ENCODE results near the gene TTYH3.

TTYH3 gene

DNA sequence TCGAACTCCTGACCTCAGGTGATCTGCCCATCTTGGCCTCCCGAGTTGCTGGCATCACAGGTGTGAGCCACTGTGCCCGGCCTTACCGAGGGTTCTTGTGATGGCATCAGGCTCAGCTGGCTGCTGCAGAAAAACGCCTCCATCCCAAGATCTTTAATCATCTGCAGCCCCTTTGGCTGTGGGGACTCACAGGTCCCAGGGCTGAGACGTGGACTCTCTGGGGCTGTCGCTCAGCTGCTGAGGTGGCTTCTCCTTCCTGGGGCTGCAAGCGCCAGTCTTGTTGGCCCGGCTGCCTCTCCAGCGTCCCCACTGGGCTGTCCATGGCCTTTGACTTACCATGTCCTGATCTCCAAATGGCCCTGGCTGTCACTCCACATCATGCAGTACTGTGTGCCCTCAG, 76.3 kb downstream of the TTYH3 start:
- Histone ChIP-seq H2BK120ac (ENCODE audit: low read depth, low read length) (no peak overlapping the region), H2BK15ac (ENCODE audit: low read length) (no peak overlapping the region), H3K27me3 (ENCODE audit: control insufficient read depth in 3 of 3, insufficient read depth in 3 of 3, low read depth in 1 of 3, low read length in 3 of 3) (peaks cover 0 to 2% (median 0%) of the 10 kb centered on the region in 3 experiments), H2BK12ac (ENCODE audit: low read length) (peak overlapping the region; percentile 91), H4K91ac (ENCODE audit: low read depth, low read length, poor library complexity) (peak overlapping the region; percentile 24), H3K18ac (ENCODE audit: low read length) (peak overlapping the region; percentile 70), H3K27ac (replicated peaks; ENCODE audit: low read length) (no peak overlapping the region), H2BK5ac (ENCODE audit: low read length) (no peak overlapping the region), H3K4me3 (ENCODE audit: low read length in 2 of 2) (no peak overlapping the region), H3K4me2 (ENCODE audit: insufficient read depth, low read length, poor library complexity, severe bottlenecking) (no peak overlapping the region), H3K9me3 (replicated peaks in 1 of 2; ENCODE audit: control insufficient read depth in 2 of 2, insufficient read depth in 1 of 2, low read depth in 1 of 2, low read length in 2 of 2) (peaks cover 0 to 5% of the 10 kb centered on the region in 2 donors), H3K4me1 (ENCODE audit: control insufficient read depth in 2 of 2, insufficient read depth in 1 of 2, low read depth in 1 of 2, low read length in 2 of 2) (peaks cover 8 to 16% of the 10 kb centered on the region in 2 donors), H3K14ac (ENCODE audit: low read length) (peak overlapping the region; percentile 43), H3K4ac (ENCODE audit: low read length) (peak overlapping the region; percentile 67), H2AFZ (ENCODE audit: low read length) (no peak overlapping the region), H3K79me1 (ENCODE audit: low read depth, low read length) (no peaks in the 10 kb centered on the region), H4K8ac (ENCODE audit: low read depth, low read length) (no peak overlapping the region), H3K9ac (ENCODE audit: low read depth, low read length, poor library complexity) (peak overlapping the region; percentile 16), H2AK5ac (ENCODE audit: low read depth, low read length) (peak overlapping the region; percentile 48), H3K23ac (ENCODE audit: low read depth, low read length, poor library complexity) (peak overlapping the region; percentile 94), H3K36me3 (replicated peaks in 1 of 2; ENCODE audit: control insufficient read depth in 2 of 2, insufficient read depth in 2 of 2, low read length in 2 of 2) (peaks cover 0 to 7% of the 10 kb centered on the region in 2 donors)
- DNase-seq (ENCODE audit: low spot score): no peak
- WGBS, 2 donors (ENCODE audit: extremely low coverage in 2 of 2, insufficient read length in 2 of 2, insufficient replicate concordance in 1 of 2): no CpG with 5 or more reads among the region's 10 CpGs

DNA sequence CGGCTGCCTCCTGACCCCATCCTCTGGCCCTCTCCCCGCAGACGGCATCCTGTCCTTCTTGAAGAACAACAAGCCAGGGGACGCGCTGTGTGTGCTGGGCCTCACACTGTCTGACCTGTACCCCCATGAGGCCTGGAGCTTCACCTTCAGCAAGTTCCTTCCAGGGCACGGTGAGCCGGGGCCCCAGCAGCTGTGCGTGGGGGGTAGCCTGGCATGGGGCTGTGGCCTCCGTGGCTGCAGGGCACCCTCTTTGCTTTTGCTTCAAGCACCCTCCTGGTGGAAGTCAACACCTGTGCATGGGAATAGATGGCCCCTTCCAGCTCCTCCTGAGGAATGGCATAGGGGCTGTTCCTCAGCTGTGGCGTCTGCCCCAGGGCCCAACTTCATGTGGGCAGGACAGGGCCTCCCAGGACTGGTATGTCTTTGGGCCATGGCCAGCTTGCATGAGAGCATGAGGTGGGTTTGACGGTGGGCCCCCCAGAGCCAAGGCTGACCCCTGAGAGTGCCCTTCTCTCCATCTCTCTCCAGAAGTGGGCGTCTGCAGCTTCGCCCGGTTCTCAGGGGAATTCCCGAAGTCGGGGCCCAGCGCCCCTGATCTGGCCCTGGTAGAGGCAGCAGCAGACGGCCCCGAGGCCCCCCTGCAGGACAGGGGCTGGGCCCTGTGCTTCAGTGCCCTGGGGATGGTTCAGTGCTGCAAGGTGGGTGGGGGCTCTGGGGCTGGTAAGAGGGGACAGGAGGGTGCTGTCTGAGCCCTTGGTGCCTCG, 76.9 kb downstream of the TTYH3 start:
- Histone ChIP-seq H4K91ac (ENCODE audit: low read depth, low read length, poor library complexity) (peak overlapping the region; percentile 24), H2BK15ac (ENCODE audit: low read length) (peak overlapping the region; percentile 8), H3K36me3 (replicated peaks in 1 of 2; ENCODE audit: control insufficient read depth in 2 of 2, insufficient read depth in 2 of 2, low read length in 2 of 2) (peaks cover 0 to 7% of the 10 kb centered on the region in 2 donors), H2AK5ac (ENCODE audit: low read depth, low read length) (peak overlapping the region; percentile 48), H4K8ac (ENCODE audit: low read depth, low read length) (peak overlapping the region; percentile 49), H3K27ac (replicated peaks; ENCODE audit: low read length) (no peak overlapping the region), H3K9me3 (replicated peaks in 1 of 2; ENCODE audit: control insufficient read depth in 2 of 2, insufficient read depth in 1 of 2, low read depth in 1 of 2, low read length in 2 of 2) (peaks cover 0 to 5% of the 10 kb centered on the region in 2 donors), H2BK12ac (ENCODE audit: low read length) (peak overlapping the region; percentile 91), H3K23ac (ENCODE audit: low read depth, low read length, poor library complexity) (peak overlapping the region; percentile 94), H3K79me1 (ENCODE audit: low read depth, low read length) (no peaks in the 10 kb centered on the region), H3K27me3 (ENCODE audit: control insufficient read depth in 3 of 3, insufficient read depth in 3 of 3, low read depth in 1 of 3, low read length in 3 of 3) (peaks cover 0 to 2% (median 0%) of the 10 kb centered on the region in 3 experiments), H3K4me1 (ENCODE audit: control insufficient read depth in 2 of 2, insufficient read depth in 1 of 2, low read depth in 1 of 2, low read length in 2 of 2) (peaks cover 10 to 21% of the 10 kb centered on the region in 2 donors), H3K4me2 (ENCODE audit: insufficient read depth, low read length, poor library complexity, severe bottlenecking) (no peak overlapping the region), H3K4ac (ENCODE audit: low read length) (peak overlapping the region; percentile 67), H3K4me3 (ENCODE audit: low read length in 2 of 2) (no peak overlapping the region), H2BK120ac (ENCODE audit: low read depth, low read length) (no peak overlapping the region), H3K18ac (ENCODE audit: low read length) (peak overlapping the region; percentile 70), H2BK5ac (ENCODE audit: low read length) (no peak overlapping the region), H2AFZ (ENCODE audit: low read length) (no peak overlapping the region), H3K14ac (ENCODE audit: low read length) (peak overlapping the region; percentile 43), H3K9ac (ENCODE audit: low read depth, low read length, poor library complexity) (peak overlapping the region; percentile 16)
- WGBS, 2 donors (ENCODE audit: extremely low coverage in 2 of 2, insufficient read length in 2 of 2, insufficient replicate concordance in 1 of 2): no CpG with 5 or more reads among the region's 20 CpGs
- no peak for DNase-seq (ENCODE audit: low spot score)

DNA sequence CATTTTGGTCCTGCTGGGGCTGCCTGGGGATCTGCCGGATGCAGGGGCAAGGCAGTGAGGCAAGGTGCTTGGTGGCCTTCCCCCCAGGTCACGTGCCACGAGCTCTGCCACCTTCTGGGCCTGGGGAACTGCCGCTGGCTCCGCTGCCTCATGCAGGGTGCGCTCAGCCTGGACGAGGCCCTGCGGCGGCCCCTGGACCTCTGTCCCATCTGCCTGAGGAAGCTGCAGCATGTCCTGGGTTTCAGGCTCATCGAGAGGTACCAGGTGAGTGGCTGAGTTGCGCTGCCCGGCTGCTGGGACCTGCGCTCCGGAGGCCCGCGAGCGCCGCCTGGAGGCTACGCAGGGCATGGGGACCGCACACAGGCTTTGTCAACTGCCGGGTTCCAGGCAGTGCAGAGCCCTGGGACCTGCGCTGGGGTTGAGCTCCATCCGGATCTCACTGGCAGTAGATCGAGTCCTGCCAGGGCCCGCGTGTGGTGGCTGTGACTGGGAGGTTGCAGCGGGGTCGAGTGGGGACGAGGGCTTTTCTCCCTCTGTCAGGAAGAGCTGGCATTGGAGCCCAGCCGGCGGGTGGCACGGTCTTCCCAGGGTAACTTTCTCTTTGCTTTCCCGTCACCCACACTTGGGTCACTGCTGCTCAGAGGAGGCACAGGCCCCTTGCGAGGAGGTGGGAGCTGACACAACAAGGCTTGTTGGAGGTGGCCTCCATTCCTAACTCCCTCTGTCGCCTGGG, 77.9 kb downstream of the TTYH3 start:
- WGBS, 2 donors (ENCODE audit: extremely low coverage in 2 of 2, insufficient read length in 2 of 2, insufficient replicate concordance in 1 of 2): no CpG with 5 or more reads among the region's 35 CpGs
- peaks cover 10 to 25% of the 10 kb centered on the region in 2 donors for H3K4me1 ChIP-seq (ENCODE audit: control insufficient read depth in 2 of 2, insufficient read depth in 1 of 2, low read depth in 1 of 2, low read length in 2 of 2)
- peak overlapping the region; percentile 49 for H3K14ac ChIP-seq (ENCODE audit: low read length)
- H3K9ac ChIP-seq (ENCODE audit: low read depth, low read length, poor library complexity): no peak overlapping the region
- no peak overlapping the region for H3K4ac ChIP-seq (ENCODE audit: low read length)
- H3K4me3 ChIP-seq (ENCODE audit: low read length in 2 of 2): no peak overlapping the region
- H3K4me2 ChIP-seq (ENCODE audit: insufficient read depth, low read length, poor library complexity, severe bottlenecking): no peak overlapping the region
- H2BK15ac ChIP-seq (ENCODE audit: low read length): peak overlapping the region; percentile 8
- H3K36me3 ChIP-seq (replicated peaks in 1 of 2; ENCODE audit: control insufficient read depth in 2 of 2, insufficient read depth in 2 of 2, low read length in 2 of 2): peaks cover 0 to 7% of the 10 kb centered on the region in 2 donors
- peak; percentile 62 for DNase-seq (ENCODE audit: low spot score)
- no peak overlapping the region for H2BK12ac ChIP-seq (ENCODE audit: low read length)
- peak overlapping the region; percentile 80 for H3K23ac ChIP-seq (ENCODE audit: low read depth, low read length, poor library complexity)
- no peak overlapping the region for H2BK120ac ChIP-seq (ENCODE audit: low read depth, low read length)
- H3K79me1 ChIP-seq (ENCODE audit: low read depth, low read length): no peaks in the 10 kb centered on the region
- H3K9me3 ChIP-seq (replicated peaks in 1 of 2; ENCODE audit: control insufficient read depth in 2 of 2, insufficient read depth in 1 of 2, low read depth in 1 of 2, low read length in 2 of 2): peaks cover 0 to 5% of the 10 kb centered on the region in 2 donors
- no peak overlapping the region for H3K27ac ChIP-seq (replicated peaks; ENCODE audit: low read length)
- H2BK5ac ChIP-seq (ENCODE audit: low read length): no peak overlapping the region
- H4K8ac ChIP-seq (ENCODE audit: low read depth, low read length): no peak overlapping the region
- H2AK5ac ChIP-seq (ENCODE audit: low read depth, low read length): peak overlapping the region; percentile 86
- H4K91ac ChIP-seq (ENCODE audit: low read depth, low read length, poor library complexity): no peak overlapping the region
- H2AFZ ChIP-seq (ENCODE audit: low read length): peak overlapping the region; percentile 24
- peak overlapping the region; percentile 70 for H3K18ac ChIP-seq (ENCODE audit: low read length)
- peaks cover 0 to 2% (median 0%) of the 10 kb centered on the region in 3 experiments for H3K27me3 ChIP-seq (ENCODE audit: control insufficient read depth in 3 of 3, insufficient read depth in 3 of 3, low read depth in 1 of 3, low read length in 3 of 3)

DNA sequence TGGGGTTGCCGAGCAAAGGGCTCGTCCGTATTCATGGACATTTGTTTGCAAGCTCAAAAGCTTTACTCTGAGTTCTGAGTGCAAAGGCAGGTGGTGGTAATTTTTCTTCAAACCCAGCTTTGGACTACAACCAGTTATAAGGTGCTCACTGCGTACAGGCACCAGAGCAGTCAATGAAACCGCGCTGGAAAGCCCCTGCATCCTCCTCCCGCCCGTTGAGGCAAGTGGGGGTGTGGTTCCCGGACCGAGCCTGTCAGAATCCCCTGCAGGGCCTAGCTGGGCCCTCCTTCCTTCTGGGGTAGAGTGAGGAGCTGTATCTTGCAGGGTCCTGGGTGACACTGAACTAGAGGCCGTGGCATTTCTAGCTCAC, 78.5 kb downstream of the TTYH3 start:
- H3K36me3 ChIP-seq (replicated peaks in 1 of 2; ENCODE audit: control insufficient read depth in 2 of 2, insufficient read depth in 2 of 2, low read length in 2 of 2): peaks cover 0 to 7% of the 10 kb centered on the region in 2 donors
- no CpG with 5 or more reads among the region's 11 CpGs for WGBS, 2 donors (ENCODE audit: extremely low coverage in 2 of 2, insufficient read length in 2 of 2, insufficient replicate concordance in 1 of 2)
- H3K14ac ChIP-seq (ENCODE audit: low read length): no peak overlapping the region
- H4K8ac ChIP-seq (ENCODE audit: low read depth, low read length): no peak overlapping the region
- H2AFZ ChIP-seq (ENCODE audit: low read length): peak overlapping the region; percentile 24
- H3K9ac ChIP-seq (ENCODE audit: low read depth, low read length, poor library complexity): no peak overlapping the region
- no peak overlapping the region for H3K18ac ChIP-seq (ENCODE audit: low read length)
- H3K27me3 ChIP-seq (ENCODE audit: control insufficient read depth in 3 of 3, insufficient read depth in 3 of 3, low read depth in 1 of 3, low read length in 3 of 3): peaks cover 0 to 2% (median 0%) of the 10 kb centered on the region in 3 experiments
- H2BK15ac ChIP-seq (ENCODE audit: low read length): no peak overlapping the region
- no peak overlapping the region for H3K4me3 ChIP-seq (ENCODE audit: low read length in 2 of 2)
- H3K4me2 ChIP-seq (ENCODE audit: insufficient read depth, low read length, poor library complexity, severe bottlenecking): no peak overlapping the region
- H3K4ac ChIP-seq (ENCODE audit: low read length): no peak overlapping the region
- H3K23ac ChIP-seq (ENCODE audit: low read depth, low read length, poor library complexity): no peak overlapping the region
- no peaks in the 10 kb centered on the region for H3K79me1 ChIP-seq (ENCODE audit: low read depth, low read length)
- H4K91ac ChIP-seq (ENCODE audit: low read depth, low read length, poor library complexity): no peak overlapping the region
- H2BK12ac ChIP-seq (ENCODE audit: low read length): no peak overlapping the region
- H3K27ac ChIP-seq (replicated peaks; ENCODE audit: low read length): no peak overlapping the region
- H2AK5ac ChIP-seq (ENCODE audit: low read depth, low read length): peak overlapping the region; percentile 37
- H2BK5ac ChIP-seq (ENCODE audit: low read length): no peak overlapping the region
- peaks cover 0 to 5% of the 10 kb centered on the region in 2 donors for H3K9me3 ChIP-seq (replicated peaks in 1 of 2; ENCODE audit: control insufficient read depth in 2 of 2, insufficient read depth in 1 of 2, low read depth in 1 of 2, low read length in 2 of 2)
- DNase-seq (ENCODE audit: low spot score): no peak
- H3K4me1 ChIP-seq (ENCODE audit: control insufficient read depth in 2 of 2, insufficient read depth in 1 of 2, low read depth in 1 of 2, low read length in 2 of 2): peaks cover 10 to 25% of the 10 kb centered on the region in 2 donors
- no peak overlapping the region for H2BK120ac ChIP-seq (ENCODE audit: low read depth, low read length)

All from neuronal stem cell (in vitro differentiated cells).